SU-DHL-6 (cell line): ENCODE measurements around the gene GPR176.

Experiments
- H2AFZ ChIP-seq: fragments of 200-600 bp; sonication (generic); 2 replicates; pipeline ENCODE4 v1.6.1; 2014; ENCODE audit warnings: low read depth, mild to moderate bottlenecking, moderate library complexity, mixed read lengths, antibody characterized with exemption, low read length; ENCODE audit not compliant: severe bottlenecking
- H3F3A ChIP-seq: fragments of 200-600 bp; shearing (Covaris generic); 2 replicates; pipeline ENCODE4 v1.6.0; 2016; ENCODE audit warnings: antibody characterized with exemption, mild to moderate bottlenecking; ENCODE audit not compliant: insufficient read depth
- H3K27ac ChIP-seq: fragments of 200-600 bp; sonication (generic); 2 replicates; pipeline ENCODE4 v1.5.1; 2016; ENCODE audit warnings: low read depth, mild to moderate bottlenecking, low read length, moderate library complexity, mixed read lengths
- H3K27me3 ChIP-seq: fragments of 200-600 bp; sonication (generic), shearing (Covaris generic); 2 replicates; pipeline ENCODE4 v1.6.0; 2014; ENCODE audit warnings: mild to moderate bottlenecking, low read length
- H3K36me3 ChIP-seq: fragments of 200-600 bp; sonication (generic); 2 replicates; pipeline ENCODE4 v1.6.1; 2014; ENCODE audit warnings: mild to moderate bottlenecking, low read length, mixed read lengths
- H3K4me2 ChIP-seq: fragments of 300-600, 200-600 bp; shearing (Covaris generic), sonication (generic); 2 replicates; pipeline ENCODE4 v1.6.0; 2014; ENCODE audit warnings: low read length, low read depth, mild to moderate bottlenecking; ENCODE audit not compliant: poor library complexity, severe bottlenecking
- H3K4me3 ChIP-seq: fragments of 200-600 bp; sonication (generic); 2 replicates; pipeline ENCODE4 v1.5.1; 2014; ENCODE audit warnings: antibody characterized with exemption, low read length, mild to moderate bottlenecking, mixed read lengths; ENCODE audit not compliant: insufficient read depth, poor library complexity, severe bottlenecking
- H3K79me2 ChIP-seq: fragments of 200-600 bp; sonication (generic); 2 replicates; pipeline ENCODE4 v1.6.1; 2014; ENCODE audit warnings: mild to moderate bottlenecking, low read length, moderate library complexity; ENCODE audit not compliant: insufficient read depth
- H3K9ac ChIP-seq: fragments of 200-600 bp; sonication (generic); 2 replicates; pipeline ENCODE4 v1.7.0; 2014; ENCODE audit warnings: mild to moderate bottlenecking, low read length
- H3K9me2 ChIP-seq: fragments of 200-600 bp; sonication (generic); replicated peaks from 2 replicates; pipeline ENCODE4 v1.6.1; 2014; ENCODE audit warnings: low read length; ENCODE audit not compliant: insufficient read depth
- H3K9me3 ChIP-seq: fragments of 200-600 bp; sonication (generic); 2 replicates; pipeline ENCODE4 v1.6.1; 2014; ENCODE audit warnings: low read length, mixed read lengths; ENCODE audit not compliant: insufficient read depth
- H4K20me1 ChIP-seq: fragments of 200-600 bp; sonication (generic); 2 replicates; pipeline ENCODE4 v1.6.1; 2014; ENCODE audit warnings: low read depth, mild to moderate bottlenecking, antibody characterized with exemption, low read length, moderate library complexity, mixed read lengths
- EZH2phosphoT487 ChIP-seq: fragments of 200-600 bp; sonication (generic), shearing (Covaris generic); conservative IDR thresholded peaks from 2 replicates; pipeline ENCODE4 v1.6.1; 2018; ENCODE audit warnings: mild to moderate bottlenecking, antibody characterized with exemption, low read length, moderate library complexity, mixed read lengths
- TF ChIP-seq, protein P1 (sequence below): fragments of 200-600 bp; sonication (generic); IDR thresholded peaks from one replicate; pipeline ENCODE4 v1.5.1; 2017; ENCODE audit warnings: antibody characterized with exemption, mild to moderate bottlenecking, low read length, moderate library complexity; ENCODE audit not compliant: insufficient read depth, poor library complexity, severe bottlenecking

The GPR176 gene

GRCh38 chr15:39793923-39794322, 126.1 kb downstream of the GPR176 start:
- Histone ChIP-seq H3K4me2 (no peak overlapping the region), H2AFZ (no peak overlapping the region), H3K27ac (no peak overlapping the region), H3K27me3 (no peaks in the 10 kb centered on the region), H3K36me3 (no peaks in the 10 kb centered on the region), H3K9ac (no peak overlapping the region), H4K20me1 (no peaks in the 10 kb centered on the region), H3K9me3 (no peaks in the 10 kb centered on the region), H3K9me2 (no peaks in the 10 kb centered on the region), H3K4me3 (no peak overlapping the region), H3F3A (no peaks in the 10 kb centered on the region), H3K79me2 (no peaks in the 10 kb centered on the region)
- no peak for TF ChIP-seq EZH2phosphoT487
- TF ChIP-seq, protein P1, sequence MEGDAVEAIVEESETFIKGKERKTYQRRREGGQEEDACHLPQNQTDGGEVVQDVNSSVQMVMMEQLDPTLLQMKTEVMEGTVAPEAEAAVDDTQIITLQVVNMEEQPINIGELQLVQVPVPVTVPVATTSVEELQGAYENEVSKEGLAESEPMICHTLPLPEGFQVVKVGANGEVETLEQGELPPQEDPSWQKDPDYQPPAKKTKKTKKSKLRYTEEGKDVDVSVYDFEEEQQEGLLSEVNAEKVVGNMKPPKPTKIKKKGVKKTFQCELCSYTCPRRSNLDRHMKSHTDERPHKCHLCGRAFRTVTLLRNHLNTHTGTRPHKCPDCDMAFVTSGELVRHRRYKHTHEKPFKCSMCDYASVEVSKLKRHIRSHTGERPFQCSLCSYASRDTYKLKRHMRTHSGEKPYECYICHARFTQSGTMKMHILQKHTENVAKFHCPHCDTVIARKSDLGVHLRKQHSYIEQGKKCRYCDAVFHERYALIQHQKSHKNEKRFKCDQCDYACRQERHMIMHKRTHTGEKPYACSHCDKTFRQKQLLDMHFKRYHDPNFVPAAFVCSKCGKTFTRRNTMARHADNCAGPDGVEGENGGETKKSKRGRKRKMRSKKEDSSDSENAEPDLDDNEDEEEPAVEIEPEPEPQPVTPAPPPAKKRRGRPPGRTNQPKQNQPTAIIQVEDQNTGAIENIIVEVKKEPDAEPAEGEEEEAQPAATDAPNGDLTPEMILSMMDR = no peak

DNA sequence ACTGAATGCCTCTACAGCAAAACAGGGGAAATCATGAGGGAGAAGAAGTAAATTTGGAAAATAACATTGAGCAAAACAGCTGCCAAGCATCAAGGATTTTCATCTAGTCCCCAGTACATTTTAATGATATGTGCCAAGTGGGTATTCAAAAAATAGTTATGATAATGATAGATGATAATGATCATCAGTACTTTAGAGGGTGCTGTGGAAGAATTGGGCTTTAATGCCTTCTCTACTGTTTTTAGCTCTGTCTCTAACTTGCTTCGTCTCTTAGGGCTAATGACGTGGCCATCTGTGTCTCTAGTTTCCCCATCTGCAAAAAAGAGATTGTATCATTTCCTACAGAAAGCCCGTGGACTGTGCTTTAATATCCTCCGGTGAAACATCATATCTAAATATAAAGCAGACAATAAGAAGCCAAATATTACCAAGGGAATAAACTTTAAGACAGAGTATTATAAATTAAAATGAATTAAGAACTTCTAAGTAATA, 127.2 kb downstream of the GPR176 start:
- TF ChIP-seq, protein P1 = no peak
- no peak for TF ChIP-seq EZH2phosphoT487
- Histone ChIP-seq H3K79me2 (no peaks in the 10 kb centered on the region), H4K20me1 (no peaks in the 10 kb centered on the region), H3K36me3 (no peaks in the 10 kb centered on the region), H3K27me3 (no peaks in the 10 kb centered on the region), H2AFZ (no peak overlapping the region), H3K4me3 (no peak overlapping the region), H3K9me2 (no peaks in the 10 kb centered on the region), H3K27ac (no peak overlapping the region), H3K4me2 (no peak overlapping the region), H3K9me3 (no peaks in the 10 kb centered on the region), H3K9ac (no peak overlapping the region), H3F3A (no peaks in the 10 kb centered on the region)

DNA sequence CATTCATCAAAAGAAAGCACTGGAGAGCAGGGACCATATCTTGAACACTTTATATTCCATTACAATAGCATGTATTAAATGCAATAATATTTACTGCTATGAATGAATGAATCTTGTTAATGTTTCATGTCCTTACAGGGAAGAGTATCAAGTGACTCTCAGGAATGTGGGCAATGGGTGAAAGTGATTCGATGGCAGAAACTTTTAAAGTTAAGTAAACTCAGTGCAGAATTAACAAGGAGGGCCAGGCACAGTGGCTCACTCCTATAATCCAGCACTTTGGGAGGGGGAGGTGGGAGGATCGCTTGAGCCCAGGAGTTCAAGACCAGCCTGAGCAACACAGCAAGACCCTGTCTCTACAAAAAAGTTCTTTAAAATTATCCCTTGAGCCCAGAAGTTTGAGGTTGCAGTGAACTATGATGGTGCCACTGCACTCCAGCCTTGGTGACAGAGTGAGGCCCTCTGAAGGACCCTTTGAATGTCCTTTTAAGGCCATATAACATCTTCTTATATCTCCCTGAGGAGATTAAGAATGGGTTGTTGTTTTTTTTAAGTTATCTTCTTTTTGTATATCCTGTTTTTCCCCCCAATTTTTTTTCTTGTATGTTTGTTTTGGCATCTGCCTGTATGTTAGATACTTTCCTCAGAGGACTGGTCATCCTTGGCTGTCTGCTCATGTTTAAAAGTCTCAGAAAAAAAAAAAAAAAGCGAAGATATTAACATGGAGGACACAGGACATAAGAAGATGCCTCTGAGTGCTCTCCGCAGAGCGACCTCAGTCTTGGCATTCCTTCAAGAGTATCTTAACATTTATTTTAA, 127.8 kb downstream of the GPR176 start:
- Histone ChIP-seq H3K27me3 (no peaks in the 10 kb centered on the region), H3K4me3 (no peak overlapping the region), H2AFZ (no peak overlapping the region), H3K36me3 (no peaks in the 10 kb centered on the region), H3K9ac (no peak overlapping the region), H3K9me3 (no peaks in the 10 kb centered on the region), H3K9me2 (no peaks in the 10 kb centered on the region), H4K20me1 (no peaks in the 10 kb centered on the region), H3F3A (no peaks in the 10 kb centered on the region), H3K79me2 (no peaks in the 10 kb centered on the region), H3K27ac (no peak overlapping the region), H3K4me2 (no peak overlapping the region)
- TF ChIP-seq, protein P1 = no peak
- TF ChIP-seq EZH2phosphoT487 = no peak
